ENCODE results near the gene TTLL8. TPM values are rescaled to one million over a fixed set of nuclear protein-coding genes. Genes with fewer than 3 reads are reported as not detected.

TTLL8 gene
- total and polyA plus RNA-seq, 2 of the 8 experiments (the other 6 are each of a cell fraction or from before 2014, with no cell fraction given), result not detected

- Histone ChIP-seq H4K91ac (replicated peaks; ENCODE audit: insufficient read length, low read length) (no peak overlapping the region), H2BK15ac (ENCODE audit: low read length) (no peak overlapping the region), H3K4me1 (replicated peaks in 1 of 4; ENCODE audit: control insufficient read depth in 3 of 4, insufficient read depth in 4 of 4, low read length in 3 of 4) (no peaks in the 10 kb centered on the region), H3K27me3 (replicated peaks in 1 of 4; ENCODE audit: control insufficient read depth in 3 of 4, extremely low read depth in 1 of 4, insufficient read depth in 3 of 4, low read length in 3 of 4) (no peaks in the 10 kb centered on the region; a peak in 2 of 7 replicates), H2BK12ac (ENCODE audit: low read depth, low read length) (no peak overlapping the region), H3K4ac (replicated peaks; ENCODE audit: insufficient read length, low read depth, low read length) (no peak overlapping the region), H2BK5ac (ENCODE audit: low read depth, low read length) (no peak overlapping the region), H4K5ac (ENCODE audit: insufficient read length, low read depth, low read length) (no peak overlapping the region), H2BK20ac (ENCODE audit: low read length) (no peak overlapping the region), H3K4me2 (ENCODE audit: insufficient read depth in 1 of 2, low read depth in 2 of 2, low read length in 2 of 2) (no peak overlapping the region), H3K79me2 (ENCODE audit: control insufficient read depth in 1 of 2, insufficient read depth in 2 of 2, low read length in 2 of 2) (no peaks in the 10 kb centered on the region), H3K36me3 (ENCODE audit: control insufficient read depth in 2 of 4, insufficient read depth in 4 of 4, low read length in 3 of 4) (no peaks in the 10 kb centered on the region), H3K14ac (ENCODE audit: insufficient read length) (no peak overlapping the region), H3K27ac (ENCODE audit: low read depth, low read length) (no peak overlapping the region), H2BK120ac (replicated peaks; ENCODE audit: low read depth, low read length) (no peak overlapping the region), H3K18ac (ENCODE audit: extremely low read depth, low read length) (no peak overlapping the region), H2AFZ (ENCODE audit: low read length) (no peak overlapping the region), H3K9ac (replicated peaks in 1 of 4; ENCODE audit: extremely low read depth in 1 of 4, low read depth in 3 of 4, low read length in 3 of 4) (no peak overlapping the region), H3K9me3 (ENCODE audit: insufficient read depth in 2 of 2, low read depth in 1 of 2, low read length in 1 of 2) (no peaks in the 10 kb centered on the region), H3K56ac (replicated peaks; ENCODE audit: insufficient read length, low read depth, low read length) (no peak overlapping the region), H4K20me1 (replicated peaks in 1 of 2; ENCODE audit: control insufficient read depth in 1 of 2, insufficient read depth in 2 of 2, low read length in 2 of 2) (no peaks in the 10 kb centered on the region), H4K8ac (ENCODE audit: extremely low read depth, insufficient read depth, low read length) (no peak overlapping the region), H3K79me1 (ENCODE audit: low read depth, low read length) (no peaks in the 10 kb centered on the region), H3K23ac (ENCODE audit: insufficient read length) (no peak overlapping the region), H3K23me2 (ENCODE audit: low read depth, low read length) (no peaks in the 10 kb centered on the region), H3K4me3 (ENCODE audit: extremely low read depth in 1 of 4, insufficient read depth in 2 of 4, low read depth in 3 of 4, low read length in 4 of 4) (no peak overlapping the region), H2AK5ac (ENCODE audit: low read depth, low read length) (no peak overlapping the region)
- FAIRE-seq (no peak), DNase-seq (ENCODE audit: low read depth in 1 of 2, low spot score in 2 of 2) (no peak)
- CTCF ChIA-PET (ENCODE audit: partially characterized antibody), result interaction anchor here (1.5 kb wide), 1 partner anchor 105 kb away, joined by 3 read pairs; no protein-coding TSS in a partner anchor
- WGBS, 2 experiments (ENCODE audit: extremely low coverage in 1 of 2, insufficient coverage in 1 of 2, insufficient read length in 1 of 2, insufficient replicate concordance in 2 of 2, low coverage in 1 of 2, low lambda C conversion rate in 2 of 2, missing lambda C conversion rate in 1 of 2), result 97% methylated on average over 3 of the region's 3 CpGs; no CpG with 5 or more reads in 1 of the 2 experiments
- POLR2A ChIA-PET (ENCODE audit: partially characterized antibody), result no interaction called here
- TF ChIP-seq KDM1A (IDR thresholded peaks at IDR 0.05; ENCODE audit: borderline replicate concordance, low read length) (no peak), RNF2 (IDR thresholded peaks at IDR 0.05; ENCODE audit: borderline replicate concordance, low read depth, low read length, missing control alignments, poor library complexity, severe bottlenecking) (no peak), CTBP2 (IDR thresholded peaks at IDR 0.05; ENCODE audit: borderline replicate concordance, insufficient read depth, insufficient read length, low read length) (no peak), BACH1 (IDR thresholded peaks at IDR 0.05; ENCODE audit: low read length) (no peak), FOSL1 (IDR thresholded peaks at IDR 0.05; ENCODE audit: insufficient read depth, low read depth, low read length) (no peak), CREB1 (IDR thresholded peaks at IDR 0.05) (no peak), SUZ12 (IDR thresholded peaks at IDR 0.05; ENCODE audit: low read length) (no peak), POU5F1 (IDR thresholded peaks at IDR 0.05; ENCODE audit: low read depth, low read length) (no peak), TAF7 (optimal IDR thresholded peaks at IDR 0.05; ENCODE audit: borderline replicate concordance, low read depth, low read length) (no peak), RAD21 (IDR thresholded peaks at IDR 0.05 in 1 of 2, conservative IDR thresholded peaks at IDR 0.05 in 1 of 2; ENCODE audit: low read depth in 2 of 2, low read length in 2 of 2) (no peak), SIRT6 (IDR thresholded peaks at IDR 0.05; ENCODE audit: low read length) (no peak), HDAC2 (IDR thresholded peaks at IDR 0.05; ENCODE audit: borderline replicate concordance in 1 of 2, low read depth in 2 of 2, low read length in 2 of 2) (no peak), SIN3A (conservative IDR thresholded peaks at IDR 0.05 in 1 of 2, IDR thresholded peaks at IDR 0.05 in 1 of 2; ENCODE audit: low read depth in 1 of 2, low read length in 2 of 2) (no peak)
These were observed 40.0 kb upstream of the TTLL8 start for GRCh38 chr22:50098052-50098451.

Measured in H1 (cell line).